Keratinocyte (primary cell): ENCODE measurements around the gene EPHB1. TPM values are rescaled to one million over a fixed set of nuclear protein-coding genes. Genes with fewer than 3 reads are reported as not detected.

Source experiments
- DNase-seq: peaks from one replicate; pipeline ENCODE4 v3.0.0-alpha.2; 2011; ENCODE audit warnings: low read depth, missing footprints, low spot score
- FAIRE-seq: peaks from 2 replicates; lab custom pipeline; 2011; peaks lifted over from hg19 to GRCh38; lab: Jason Lieb, UNC
- H2AFZ ChIP-seq: 2 replicates; pipeline ENCODE4 v1.6.0; 2012; ENCODE audit warnings: low read length, control low read depth, inconsistent platforms; ENCODE audit not compliant: control insufficient read depth
- H3K27ac ChIP-seq: 2 replicates; pipeline ENCODE4 v1.5.1; 2011; ENCODE audit warnings: low read length; ENCODE audit not compliant: control insufficient read depth, insufficient read depth
- H3K27me3 ChIP-seq: 3 replicates; pipeline ENCODE4 v1.6.0; 2011; ENCODE audit warnings: low read length; ENCODE audit not compliant: control insufficient read depth, insufficient read depth; ENCODE audit errors: extremely low read depth
- H3K36me3 ChIP-seq, 2 experiments: 2 replicates in 1 of 2; 3 replicates in 1 of 2; pipeline ENCODE4 v1.5.1; 2011; ENCODE audit warnings: low read length in 2 of 2, mild to moderate bottlenecking in 1 of 2; ENCODE audit not compliant: control insufficient read depth in 2 of 2, insufficient read depth in 2 of 2; ENCODE audit errors: extremely low read depth in 1 of 2
- H3K4me1 ChIP-seq: 3 replicates; pipeline ENCODE4 v1.5.1; 2011; ENCODE audit warnings: low read length; ENCODE audit not compliant: control insufficient read depth, insufficient read depth; ENCODE audit errors: extremely low read depth
- H3K4me2 ChIP-seq: 3 replicates; pipeline ENCODE4 v1.6.0; 2011; ENCODE audit warnings: low read depth, low read length; ENCODE audit not compliant: control insufficient read depth, insufficient read depth; ENCODE audit errors: extremely low read depth
- H3K4me3 ChIP-seq, 3 experiments: fragments of 200-600 bp in 1 of 3; sonication (generic) in 1 of 3; 2 replicates in 2 of 3; 3 replicates in 1 of 3; pipeline ENCODE4 v1.5.1; 2011 to 2016; ENCODE audit warnings: low read length in 3 of 3, mild to moderate bottlenecking in 3 of 3, control low read depth in 2 of 3, inconsistent platforms in 1 of 3, low read depth in 1 of 3, mixed read lengths in 1 of 3, mixed run types in 1 of 3, moderate library complexity in 1 of 3; ENCODE audit not compliant: control insufficient read depth in 2 of 3, insufficient read depth in 2 of 3; ENCODE audit errors: extremely low read depth in 1 of 3
- H3K79me2 ChIP-seq: 2 replicates; pipeline ENCODE4 v1.6.0; 2012; ENCODE audit warnings: low read length; ENCODE audit not compliant: control insufficient read depth, insufficient read depth
- H3K9ac ChIP-seq: 3 replicates; pipeline ENCODE4 v1.6.0; 2011; ENCODE audit warnings: low read length; ENCODE audit not compliant: control insufficient read depth, insufficient read depth; ENCODE audit errors: extremely low read depth
- H3K9me1 ChIP-seq: 3 replicates; pipeline ENCODE4 v1.6.0; 2011; ENCODE audit warnings: low read length; ENCODE audit not compliant: control insufficient read depth, insufficient read depth; ENCODE audit errors: extremely low read depth
- H3K9me3 ChIP-seq: 2 replicates; pipeline ENCODE4 v1.5.1; 2012; ENCODE audit warnings: low read depth, low read length; ENCODE audit not compliant: control insufficient read depth
- H4K20me1 ChIP-seq: 3 replicates; pipeline ENCODE4 v1.6.0; 2011; ENCODE audit warnings: low read length; ENCODE audit not compliant: control insufficient read depth, insufficient read depth; ENCODE audit errors: extremely low read depth
- CTCF ChIP-seq, 3 experiments: IDR thresholded peaks in 1 of 3; conservative IDR thresholded peaks in 1 of 3; optimal IDR thresholded peaks in 1 of 3; 2 replicates in 2 of 3; 3 replicates in 1 of 3; pipeline versions ENCODE3 to v1.5.1; 2011; ENCODE audit warnings: low read length in 3 of 3, mild to moderate bottlenecking in 3 of 3, moderate library complexity in 2 of 3, control low read depth in 1 of 3, inconsistent platforms in 1 of 3; ENCODE audit not compliant: insufficient read depth in 2 of 3; ENCODE audit errors: extremely low read depth in 1 of 3
- EZH2 ChIP-seq: IDR thresholded peaks from one replicate; pipeline ENCODE4 v1.6.1; 2012; ENCODE audit warnings: inconsistent platforms, mild to moderate bottlenecking, low read length, moderate library complexity
- dilution Hi-C: fragments of 300-500 bp; cut with MboI; formaldehyde crosslinking; loops from one replicate; pipeline ENCODE4 v1.7.0; 2020; ENCODE audit warnings: low sequenced_read_pairs; ENCODE audit not compliant: extremely low pct_ligation_motif_present
- polyA plus RNA-seq, 5 experiments: library from polyadenylated mRNA; depleted of rRNA in 3 of 5; stranded (reverse) in 3 of 5; stranded (forward) in 1 of 5; unstranded in 1 of 5; fragments of >200 nt; gene quantifications; 1 replicate in 1 of 5; 2 replicates in 3 of 5; 3 replicates in 1 of 5; pipeline versions ENCODE4 v1.2.1 to v1.2.3, GENCODE V29; 2011 to 2012; ENCODE audit warnings: missing spikeins in 2 of 5, low read depth in 1 of 5, low replicate concordance in 1 of 5

Gene EPHB1
- polyA plus RNA-seq, 1 donor (not counting 4 experiments of a cell fraction or from before 2014, with no cell fraction given): 0.01 TPM

DNA sequence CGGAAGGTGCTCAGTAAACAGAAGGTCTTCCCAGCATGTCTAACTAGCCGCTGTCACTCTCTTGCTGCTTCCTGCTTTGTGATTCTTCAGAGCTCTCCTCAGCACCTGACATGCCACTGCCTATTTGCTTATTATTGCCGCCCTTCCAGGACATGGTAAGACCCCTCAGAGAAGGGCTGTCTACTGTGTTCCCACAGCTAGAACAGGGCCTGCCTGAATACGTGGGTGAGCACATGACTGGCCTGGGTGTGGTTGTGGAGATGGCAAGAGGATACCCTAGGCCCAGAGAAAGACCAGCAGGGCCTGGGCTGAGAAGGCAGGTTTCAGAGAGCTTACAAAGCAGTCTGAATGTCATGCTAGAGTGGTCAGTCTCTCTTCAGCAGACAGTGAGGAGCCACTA, 2.4 kb upstream of the EPHB1 start:
- DNase-seq: no peak

GRCh38 chr3:134793562-134793961, 1.5 kb upstream of the EPHB1 start:
- H3K9me3 ChIP-seq: no peaks in the 10 kb centered on the region
- no peak overlapping the region for H3K27ac ChIP-seq
- peaks cover 35% of the 10 kb centered on the region for H3K27me3 ChIP-seq

More for the DNA sequence above, 2.4 kb upstream of the EPHB1 start:
- H3K27ac ChIP-seq: no peak overlapping the region
- no peaks in the 10 kb centered on the region for H3K36me3 ChIP-seq
- dilution Hi-C loops: no loop called here
- H3K9ac ChIP-seq: no peak overlapping the region
- no peaks in the 10 kb centered on the region for H4K20me1 ChIP-seq
- no peak overlapping the region for H2AFZ ChIP-seq
- no peaks in the 10 kb centered on the region for H3K79me2 ChIP-seq
- no peak overlapping the region for H3K4me3 ChIP-seq
- H3K4me2 ChIP-seq: no peak overlapping the region
- TF ChIP-seq CTCF (optimal IDR thresholded peaks at IDR 0.05 in 1 of 3, IDR thresholded peaks at IDR 0.05 in 1 of 3, conservative IDR thresholded peaks at IDR 0.05 in 1 of 3; ENCODE audit: extremely low read depth in 1 of 3, insufficient read depth in 2 of 3, low read length in 3 of 3): no peak
- no peak for TF ChIP-seq EZH2
- H3K9me1 ChIP-seq: no peaks in the 10 kb centered on the region
- no peaks in the 10 kb centered on the region for H3K9me3 ChIP-seq
- FAIRE-seq: no peak
- H3K27me3 ChIP-seq: peaks cover 27% of the 10 kb centered on the region
- no peaks in the 10 kb centered on the region for H3K4me1 ChIP-seq

More at GRCh38 chr3:134793562-134793961, 1.5 kb upstream of the EPHB1 start:
- Histone ChIP-seq H4K20me1 (no peaks in the 10 kb centered on the region), H3K4me2 (no peak overlapping the region), H2AFZ (no peak overlapping the region), H3K36me3 (no peaks in the 10 kb centered on the region), H3K9me1 (no peaks in the 10 kb centered on the region), H3K79me2 (no peaks in the 10 kb centered on the region), H3K4me1 (no peaks in the 10 kb centered on the region), H3K4me3 (no peak overlapping the region), H3K9ac (no peak overlapping the region)
- no peak for TF ChIP-seq EZH2
- TF ChIP-seq CTCF (optimal IDR thresholded peaks at IDR 0.05 in 1 of 3, IDR thresholded peaks at IDR 0.05 in 1 of 3, conservative IDR thresholded peaks at IDR 0.05 in 1 of 3; ENCODE audit: extremely low read depth in 1 of 3, insufficient read depth in 2 of 3, low read length in 3 of 3): no peak
- FAIRE-seq (no peak), DNase-seq (no peak)
- dilution Hi-C loops: no loop called here
